H9 (cell line): ENCODE data around the gene GRIP2. TPM values are rescaled to one million over a fixed set of nuclear protein-coding genes. Genes with fewer than 3 reads are reported as not detected.

Experiments used
- DNase-seq: peaks from one replicate; pipeline ENCODE4 v3.0.0-alpha.2; 2017
- H2AFZ ChIP-seq: one replicate; pipeline ENCODE4 v1.6.1; 2013; ENCODE audit warnings: mild to moderate bottlenecking, low read length, control low read depth, moderate library complexity
- H2AK5ac ChIP-seq: 2 replicates; pipeline ENCODE4 v1.6.1; 2013; ENCODE audit warnings: low read length, control low read depth, mixed read lengths; ENCODE audit not compliant: insufficient read length
- H2BK120ac ChIP-seq: one replicate; pipeline ENCODE4 v1.6.1; 2013; ENCODE audit warnings: low read depth, mild to moderate bottlenecking, low read length, control low read depth, inconsistent platforms; ENCODE audit not compliant: poor library complexity, severe bottlenecking
- H2BK12ac ChIP-seq: 2 replicates; pipeline ENCODE4 v1.6.1; 2013; ENCODE audit warnings: low read length, control low read depth, mixed read lengths, low read depth; ENCODE audit not compliant: insufficient read length
- H2BK15ac ChIP-seq: 2 replicates; pipeline ENCODE4 v1.6.1; 2013; ENCODE audit warnings: low read depth, low read length, control low read depth
- H2BK20ac ChIP-seq: one replicate; pipeline ENCODE4 v1.6.1; 2013; ENCODE audit warnings: low read depth, mild to moderate bottlenecking, low read length, control low read depth, inconsistent platforms; ENCODE audit not compliant: poor library complexity, severe bottlenecking
- H2BK5ac ChIP-seq: 2 replicates; pipeline ENCODE4 v1.6.1; 2013; ENCODE audit warnings: low read length, control low read depth, mixed read lengths; ENCODE audit not compliant: insufficient read length
- H3K14ac ChIP-seq: 2 replicates; pipeline ENCODE4 v1.6.1; 2013; ENCODE audit warnings: low read length, control low read depth; ENCODE audit not compliant: insufficient read depth
- H3K18ac ChIP-seq: 2 replicates; pipeline ENCODE4 v1.6.1; 2013; ENCODE audit warnings: low read depth, mild to moderate bottlenecking, mixed read lengths, low read length, control low read depth; ENCODE audit not compliant: insufficient read length
- H3K23ac ChIP-seq: 2 replicates; pipeline ENCODE4 v1.6.1; 2013; ENCODE audit warnings: low read length, control low read depth, mixed read lengths, low read depth; ENCODE audit not compliant: insufficient read length
- H3K23me2 ChIP-seq: 2 replicates; pipeline ENCODE4 v1.6.1; 2013; ENCODE audit warnings: low read depth, mild to moderate bottlenecking, mixed read lengths, low read length, control low read depth; ENCODE audit not compliant: insufficient read length, poor library complexity, severe bottlenecking
- H3K27ac ChIP-seq: 2 replicates; pipeline ENCODE4 v1.5.1; 2013; ENCODE audit warnings: low read length, control low read depth, mixed read lengths, low read depth; ENCODE audit not compliant: insufficient read length
- H3K27me3 ChIP-seq: 2 replicates; pipeline ENCODE4 v1.6.1; 2013; ENCODE audit warnings: low read length, control low read depth, inconsistent platforms; ENCODE audit not compliant: insufficient read depth
- H3K4ac ChIP-seq: 2 replicates; pipeline ENCODE4 v1.6.1; 2013; ENCODE audit warnings: low read depth, mild to moderate bottlenecking, control low read depth, inconsistent platforms, low read length, moderate library complexity
- H3K4me1 ChIP-seq: 2 replicates; pipeline ENCODE4 v1.6.1; 2013; ENCODE audit warnings: low read length, control low read depth, inconsistent platforms; ENCODE audit not compliant: insufficient read depth
- H3K4me2 ChIP-seq: 2 replicates; pipeline ENCODE4 v1.6.1; 2013; ENCODE audit warnings: low read length, control low read depth, mixed read lengths; ENCODE audit not compliant: insufficient read length, insufficient read depth
- H3K56ac ChIP-seq: 2 replicates; pipeline ENCODE4 v1.6.1; 2013; ENCODE audit warnings: low read depth, mild to moderate bottlenecking, mixed read lengths, low read length, control low read depth; ENCODE audit not compliant: insufficient read length
- H3K79me1 ChIP-seq: 2 replicates; pipeline ENCODE4 v1.6.1; 2013; ENCODE audit warnings: low read depth, mild to moderate bottlenecking, moderate library complexity, low read length, control low read depth, inconsistent platforms; ENCODE audit not compliant: insufficient read depth, poor library complexity, severe bottlenecking
- H3K79me2 ChIP-seq: 2 replicates; pipeline ENCODE4 v1.6.1; 2013; ENCODE audit warnings: low read length, control low read depth, inconsistent platforms; ENCODE audit not compliant: insufficient read depth
- H3K9ac ChIP-seq: 2 replicates; pipeline ENCODE4 v1.6.1; 2013; ENCODE audit warnings: low read length, control low read depth, mixed read lengths; ENCODE audit not compliant: insufficient read length; ENCODE audit errors: extremely low read depth
- H3K9me3 ChIP-seq: one replicate; pipeline ENCODE4 v1.6.1; 2013; ENCODE audit warnings: low read depth, low read length, inconsistent platforms; ENCODE audit not compliant: control insufficient read depth
- H3T11ph ChIP-seq: one replicate; pipeline ENCODE4 v1.6.1; 2013; ENCODE audit warnings: mild to moderate bottlenecking, low read length, control low read depth, inconsistent platforms
- H4K20me1 ChIP-seq: one replicate; pipeline ENCODE4 v1.6.1; 2013; ENCODE audit not compliant: control insufficient read depth, insufficient read length, insufficient read depth
- H4K5ac ChIP-seq: 2 replicates; pipeline ENCODE4 v1.6.1; 2013; ENCODE audit warnings: low read depth, mild to moderate bottlenecking, mixed read lengths, low read length, control low read depth; ENCODE audit not compliant: insufficient read length
- H4K8ac ChIP-seq: replicated peaks from 2 replicates; pipeline ENCODE4 v1.6.1; 2013; ENCODE audit warnings: low read length, control low read depth, mixed read lengths, low read depth; ENCODE audit not compliant: insufficient read length
- H4K91ac ChIP-seq: 2 replicates; pipeline ENCODE4 v1.6.1; 2013; ENCODE audit warnings: low read depth, mild to moderate bottlenecking, moderate library complexity, mixed read lengths, low read length, control low read depth; ENCODE audit not compliant: insufficient read length
- H3K27ac Mint-ChIP-seq, 3 experiments: 2 replicates in 2 of 3; 3 replicates in 1 of 3; pipeline ENCODE4 v1.8.0; 2020 to 2021; ENCODE audit warnings: mixed read lengths in 3 of 3, mild to moderate bottlenecking in 1 of 3, moderate library complexity in 1 of 3
- H3K27me3 Mint-ChIP-seq: 2 replicates; pipeline ENCODE4 v1.8.0; 2021; ENCODE audit warnings: low read depth, mild to moderate bottlenecking, moderate library complexity, mixed read lengths
- H3K36me3 Mint-ChIP-seq, 3 experiments: 2 replicates in 2 of 3; 3 replicates in 1 of 3; pipeline ENCODE4 v1.8.0; 2020 to 2021; ENCODE audit warnings: low read depth in 3 of 3, mixed read lengths in 3 of 3; ENCODE audit not compliant: insufficient read depth in 1 of 3
- H3K4me1 Mint-ChIP-seq, 2 experiments: 2 replicates each; pipeline ENCODE4 v1.8.0; 2020; ENCODE audit warnings: mixed read lengths in 2 of 2
- H3K4me3 Mint-ChIP-seq, 2 experiments: 2 replicates in 1 of 2; 3 replicates in 1 of 2; pipeline ENCODE4 v1.8.0; 2020 to 2021; ENCODE audit warnings: mild to moderate bottlenecking in 2 of 2, mixed read lengths in 2 of 2, moderate library complexity in 1 of 2
- H3K9me3 Mint-ChIP-seq, 2 experiments: 2 replicates in 1 of 2; 3 replicates in 1 of 2; pipeline ENCODE4 v1.8.0; 2020; ENCODE audit warnings: mild to moderate bottlenecking in 2 of 2, mixed read lengths in 2 of 2, moderate library complexity in 1 of 2
- CTCF ChIP-seq: fragments of 200-600 bp; sonication (generic); conservative IDR thresholded peaks from 3 replicates; pipeline ENCODE4 v1.8.0; 2021; ENCODE audit warnings: antibody characterized with exemption, mild to moderate bottlenecking
- WGBS: extraction: QIAGEN DNeasy Blood & Tissue Kit; methylation state at CpG from one replicate; pipeline ENCODE4 v1.1.7; 2013; ENCODE audit warnings: missing lambda C conversion rate, low lambda C conversion rate, mixed read lengths; ENCODE audit not compliant: insufficient read length; ENCODE audit errors: extremely low coverage; 5-methylcytosine and 5-hydroxymethylcytosine counted together
- total RNA-seq: library from RNA; stranded (reverse); gene quantifications from 2 replicates; pipeline ENCODE4 v1.2.1, GENCODE V29; 2021

Gene GRIP2
- total RNA-seq, 1 experiment from 2014 or later, result 3.1 TPM

- Histone ChIP-seq H3K79me1 (no peaks in the 10 kb centered on the region), H3K27me3 (no peaks in the 10 kb centered on the region), H2BK20ac (no peak overlapping the region), H2AK5ac (no peak overlapping the region), H3K27ac (no peak overlapping the region), H4K8ac (no peak overlapping the region), H3K4me2 (no peak overlapping the region), H2BK15ac (no peak overlapping the region), H2AFZ (no peak overlapping the region), H4K5ac (no peak overlapping the region), H3K56ac (no peak overlapping the region), H4K91ac (no peak overlapping the region), H3K14ac (no peak overlapping the region), H3K23ac (no peak overlapping the region), H3K18ac (no peak overlapping the region), H4K20me1 (no peaks in the 10 kb centered on the region), H3K9me3 (no peaks in the 10 kb centered on the region), H3K79me2 (0 out of 2 replicates have a peak, but pooled peaks cover 2% of the 10 kb centered on the region), H2BK120ac (no peak overlapping the region), H2BK12ac (no peak overlapping the region), H2BK5ac (no peak overlapping the region), H3K4ac (no peak overlapping the region), H3K23me2 (no peaks in the 10 kb centered on the region), H3K9ac (no peak overlapping the region), H3T11ph (no peak overlapping the region), H3K4me1 (no peaks in the 10 kb centered on the region)
- TF ChIP-seq CTCF, result no peak
- Mint-ChIP-seq H3K9me3 (no peaks in the 10 kb centered on the region), H3K27ac (peak overlapping the region in 1 of 3 experiments; percentile 18; a peak in 1 of 7 replicates), H3K27me3 (peaks cover 8% of the 10 kb centered on the region), H3K4me1 (peaks cover 10 to 14% of the 10 kb centered on the region in 2 experiments), H3K36me3 (no peaks in the 10 kb centered on the region), H3K4me3 (no peak overlapping the region)
- DNase-seq, result no peak
- WGBS, result no CpG with 5 or more reads among the region's 6 CpGs
Measured at GRCh38 chr3:14588425-14589112, 48.4 kb upstream of the GRIP2 start.
